Glutamatergic neuron (in vitro differentiated cells): ENCODE data around the gene CCAR1. TPM values are rescaled to one million over a fixed set of nuclear protein-coding genes. Genes with fewer than 3 reads are reported as not detected.

Source experiments
- DNase-seq: peaks from one replicate; pipeline ENCODE4 v3.0.0; 2022
- H3K27ac Mint-ChIP-seq: one replicate; pipeline ENCODE4 v1.8.0; 2020; ENCODE audit warnings: mild to moderate bottlenecking, mixed read lengths, inconsistent platforms; ENCODE audit not compliant: unreplicated experiment
- H3K27me3 Mint-ChIP-seq: one replicate; pipeline ENCODE4 v1.8.0; 2020; ENCODE audit warnings: mild to moderate bottlenecking, moderate library complexity, mixed read lengths, inconsistent platforms; ENCODE audit not compliant: unreplicated experiment
- H3K36me3 Mint-ChIP-seq: one replicate; pipeline ENCODE4 v1.8.0; 2020; ENCODE audit warnings: mild to moderate bottlenecking, mixed read lengths, inconsistent platforms; ENCODE audit not compliant: unreplicated experiment
- H3K4me1 Mint-ChIP-seq: one replicate; pipeline ENCODE4 v1.8.0; 2020; ENCODE audit warnings: mild to moderate bottlenecking, low read depth, mixed read lengths, inconsistent platforms; ENCODE audit not compliant: unreplicated experiment
- H3K4me3 Mint-ChIP-seq: one replicate; pipeline ENCODE4 v1.8.0; 2020; ENCODE audit warnings: mild to moderate bottlenecking, mixed read lengths, inconsistent platforms; ENCODE audit not compliant: unreplicated experiment
- H3K9me3 Mint-ChIP-seq: one replicate; pipeline ENCODE4 v1.8.0; 2020; ENCODE audit warnings: mild to moderate bottlenecking, moderate library complexity, mixed read lengths, inconsistent platforms; ENCODE audit not compliant: unreplicated experiment
- CTCF ChIP-seq: fragments of 200-600 bp; sonication (generic); IDR thresholded peaks from one replicate; pipeline ENCODE4 v1.5.0; 2021; ENCODE audit not compliant: partially characterized antibody, unreplicated experiment
- long read RNA-seq: library from polyadenylated mRNA; unstranded; transcript quantifications from one replicate; pipeline ENCODE4 v2.0.0, GENCODE V29; 2020; ENCODE audit not compliant: unreplicated experiment
- total RNA-seq: library from RNA; stranded (reverse); fragmentation: NEBNext Ultra II Directional; extraction: Animal tissue kit (Norgen Biotek cat#: 25700); gene quantifications from one replicate; pipeline ENCODE4 v1.2.1, GENCODE V29; 2021; ENCODE audit not compliant: unreplicated experiment

CCAR1 gene
- 85.5 TPM for total RNA-seq
- long read RNA-seq, partial matches to known transcripts, result 15 of 24 reads
- long read RNA-seq, other reads (novel, unspliced or antisense), result 7 of 24 reads

- Mint-ChIP-seq H3K4me1 (peaks cover 1% of the 10 kb centered on the region), H3K27ac (peak within 1 kb of the TSS; percentile 99), H3K4me3 (peak within 1 kb of the TSS; percentile 92), H3K36me3 (no peaks in the 10 kb centered on the region), H3K9me3 (peaks cover 8% of the 10 kb centered on the region), H3K27me3 (peaks cover 6% of the 10 kb centered on the region)
- TF ChIP-seq CTCF, result no peak
- peak; percentile 98 for DNase-seq
Observed at GRCh38 chr10:68720793-68721672, at the start of gene CCAR1. TSS of gene CCAR1 (plus strand) at chr10:68721239. CDS start at chr10:68722505, 1,266 bp downstream.

GRCh38 chr10:68684413-68684812 is 36.6 kb upstream of the CCAR1 start:
- Mint-ChIP-seq H3K4me1 (no peaks in the 10 kb centered on the region), H3K36me3 (no peaks in the 10 kb centered on the region), H3K4me3 (no peak overlapping the region), H3K27me3 (no peaks in the 10 kb centered on the region), H3K27ac (no peak overlapping the region), H3K9me3 (no peaks in the 10 kb centered on the region)
- no peak for TF ChIP-seq CTCF
- DNase-seq, result no peak

- no peak for DNase-seq
- no peak overlapping the region for H3K4me3 Mint-ChIP-seq
- peaks cover 15% of the 10 kb centered on the region for H3K4me1 Mint-ChIP-seq
- no peak overlapping the region for H3K27ac Mint-ChIP-seq
- no peaks in the 10 kb centered on the region for H3K36me3 Mint-ChIP-seq
- TF ChIP-seq CTCF, result no peak
- no peaks in the 10 kb centered on the region for H3K9me3 Mint-ChIP-seq
- peaks cover 2% of the 10 kb centered on the region for H3K27me3 Mint-ChIP-seq
Observed at GRCh38 chr10:68696018-68696417, 25.0 kb upstream of the CCAR1 start.

GRCh38 chr10:68697106-68697505 is 23.9 kb upstream of the CCAR1 start:
- peaks cover 15% of the 10 kb centered on the region for H3K4me1 Mint-ChIP-seq
- H3K36me3 Mint-ChIP-seq, result no peaks in the 10 kb centered on the region
- DNase-seq, result no peak
- peaks cover 2% of the 10 kb centered on the region for H3K27me3 Mint-ChIP-seq
- H3K4me3 Mint-ChIP-seq, result no peak overlapping the region
- TF ChIP-seq CTCF, result no peak
- H3K9me3 Mint-ChIP-seq, result no peaks in the 10 kb centered on the region
- no peak overlapping the region for H3K27ac Mint-ChIP-seq

- no peak overlapping the region for H3K4me3 Mint-ChIP-seq
- no peaks in the 10 kb centered on the region for H3K36me3 Mint-ChIP-seq
- no peak for TF ChIP-seq CTCF
- H3K27ac Mint-ChIP-seq, result no peak overlapping the region
- H3K27me3 Mint-ChIP-seq, result peaks cover 2% of the 10 kb centered on the region
- no peak for DNase-seq
- no peaks in the 10 kb centered on the region for H3K9me3 Mint-ChIP-seq
- peaks cover 15% of the 10 kb centered on the region for H3K4me1 Mint-ChIP-seq
Observed at GRCh38 chr10:68700197-68700596, 20.8 kb upstream of the CCAR1 start.
